Measurements from ENCODE around the gene PLA2G5.

GRCh38 chr1:20051218-20051829 is 18.7 kb upstream of the PLA2G5 start:
- TF ChIP-seq, protein P1, sequence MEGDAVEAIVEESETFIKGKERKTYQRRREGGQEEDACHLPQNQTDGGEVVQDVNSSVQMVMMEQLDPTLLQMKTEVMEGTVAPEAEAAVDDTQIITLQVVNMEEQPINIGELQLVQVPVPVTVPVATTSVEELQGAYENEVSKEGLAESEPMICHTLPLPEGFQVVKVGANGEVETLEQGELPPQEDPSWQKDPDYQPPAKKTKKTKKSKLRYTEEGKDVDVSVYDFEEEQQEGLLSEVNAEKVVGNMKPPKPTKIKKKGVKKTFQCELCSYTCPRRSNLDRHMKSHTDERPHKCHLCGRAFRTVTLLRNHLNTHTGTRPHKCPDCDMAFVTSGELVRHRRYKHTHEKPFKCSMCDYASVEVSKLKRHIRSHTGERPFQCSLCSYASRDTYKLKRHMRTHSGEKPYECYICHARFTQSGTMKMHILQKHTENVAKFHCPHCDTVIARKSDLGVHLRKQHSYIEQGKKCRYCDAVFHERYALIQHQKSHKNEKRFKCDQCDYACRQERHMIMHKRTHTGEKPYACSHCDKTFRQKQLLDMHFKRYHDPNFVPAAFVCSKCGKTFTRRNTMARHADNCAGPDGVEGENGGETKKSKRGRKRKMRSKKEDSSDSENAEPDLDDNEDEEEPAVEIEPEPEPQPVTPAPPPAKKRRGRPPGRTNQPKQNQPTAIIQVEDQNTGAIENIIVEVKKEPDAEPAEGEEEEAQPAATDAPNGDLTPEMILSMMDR (IDR thresholded peaks at IDR 0.05; ENCODE audit: borderline replicate concordance, extremely low read depth, low read length, poor library complexity, severe bottlenecking) = no peak
- no peak for TF ChIP-seq EZH2 (IDR thresholded peaks at IDR 0.05; ENCODE audit: borderline replicate concordance, low read depth, low read length, severe bottlenecking)

All from DND-41 (cell line).